Upper lobe of left lung (tissue), 6 donors: ENCODE results near the gene LRRC43. TPM values are rescaled to one million over a fixed set of nuclear protein-coding genes. Genes with fewer than 3 reads are reported as not detected.
A peak's percentile ranks its signal among the peaks of the same experiment; 100 is the strongest.

Source experiments
- ATAC-seq, 2 donors: fragments of 200-7000 bp; cut with Tn5 transposase; one replicate each; pipeline ENCODE4 v1.9.1; 2022; ENCODE audit warnings: mild to moderate bottlenecking in 2 of 2, moderate library complexity in 2 of 2; ENCODE audit not compliant: low FRiP score in 2 of 2
- DNase-seq, 2 donors: peaks; one replicate each; pipeline ENCODE4 v3.0.0-alpha.2; 2019 to 2020
- H3K27ac ChIP-seq, 4 donors: fragments of 200-600 bp; sonication (generic); one replicate each; pipeline ENCODE4 v1.5.1; 2016 to 2019
- H3K27me3 ChIP-seq, 4 donors: fragments of 200-600 bp; sonication (generic); one replicate each; pipeline ENCODE4 v1.5.1; 2017 to 2019
- H3K36me3 ChIP-seq, 4 donors: fragments of 200-600 bp; sonication (generic); one replicate each; pipeline ENCODE4 v1.5.1; 2016 to 2019
- H3K4me1 ChIP-seq, 4 donors: fragments of 200-600 bp; sonication (generic); one replicate each; pipeline ENCODE4 v1.5.1; 2018 to 2019
- H3K4me3 ChIP-seq, 4 donors: fragments of 200-600 bp; sonication (generic); one replicate each; pipeline ENCODE4 v1.5.1; 2017 to 2019; ENCODE audit warnings: mild to moderate bottlenecking in 2 of 4, moderate library complexity in 1 of 4
- H3K9me3 ChIP-seq, 4 donors: fragments of 200-600 bp; sonication (generic); one replicate each; pipeline ENCODE4 v1.5.1; 2018 to 2019
- EP300 ChIP-seq, 4 donors: sonication (generic); formaldehyde crosslinking; IDR thresholded peaks; one replicate each; pipeline ENCODE4 v1.5.1; 2017; ENCODE audit warnings: antibody characterized with exemption in 4 of 4, control low read depth in 2 of 4
- POLR2A ChIP-seq, 4 donors: fragments of 450-650 bp; IDR thresholded peaks; one replicate each; pipeline ENCODE4 v1.5.1; 2016 to 2017; ENCODE audit warnings: antibody characterized with exemption in 4 of 4, mild to moderate bottlenecking in 2 of 4
- POLR2AphosphoS5 ChIP-seq, 2 donors: sonication (generic); formaldehyde crosslinking; IDR thresholded peaks; one replicate each; pipeline ENCODE4 v1.5.1; 2017; ENCODE audit warnings: antibody characterized with exemption in 2 of 2
- WGBS, 2 donors: methylation state at CpG; one replicate each; pipeline ENCODE4 v1.1.5; 2017 to 2018; 5-methylcytosine and 5-hydroxymethylcytosine counted together
- total RNA-seq, 6 donors: library from RNA; depleted of rRNA in 4 of 6; stranded (reverse); fragments of >200 nt in 4 of 6; gene quantifications; one replicate each; pipeline versions ENCODE4 v1.1.0 to v1.2.1, GENCODE V29; 2016 to 2021
- TF ChIP-seq, protein P1 (sequence below), 6 experiments: fragments of 450-650 bp in 4 of 6; fragments of 200-600 bp in 2 of 6; sonication (generic) in 2 of 6; IDR thresholded peaks; one replicate each; pipeline ENCODE4 v1.5.1; 2016 to 2019; ENCODE audit warnings: antibody characterized with exemption in 6 of 6
- donor health status: DM: no; HTN: no; CAD: no; lungs with moderate emphysema.
- donor health status: DM: no; HTN: yes; CAD: no; lungs with severe emphysema.

Gene LRRC43
- total RNA-seq, 6 donors from 2014 or later, result 0.72 to 13.6 (median 5.5) TPM

DNA sequence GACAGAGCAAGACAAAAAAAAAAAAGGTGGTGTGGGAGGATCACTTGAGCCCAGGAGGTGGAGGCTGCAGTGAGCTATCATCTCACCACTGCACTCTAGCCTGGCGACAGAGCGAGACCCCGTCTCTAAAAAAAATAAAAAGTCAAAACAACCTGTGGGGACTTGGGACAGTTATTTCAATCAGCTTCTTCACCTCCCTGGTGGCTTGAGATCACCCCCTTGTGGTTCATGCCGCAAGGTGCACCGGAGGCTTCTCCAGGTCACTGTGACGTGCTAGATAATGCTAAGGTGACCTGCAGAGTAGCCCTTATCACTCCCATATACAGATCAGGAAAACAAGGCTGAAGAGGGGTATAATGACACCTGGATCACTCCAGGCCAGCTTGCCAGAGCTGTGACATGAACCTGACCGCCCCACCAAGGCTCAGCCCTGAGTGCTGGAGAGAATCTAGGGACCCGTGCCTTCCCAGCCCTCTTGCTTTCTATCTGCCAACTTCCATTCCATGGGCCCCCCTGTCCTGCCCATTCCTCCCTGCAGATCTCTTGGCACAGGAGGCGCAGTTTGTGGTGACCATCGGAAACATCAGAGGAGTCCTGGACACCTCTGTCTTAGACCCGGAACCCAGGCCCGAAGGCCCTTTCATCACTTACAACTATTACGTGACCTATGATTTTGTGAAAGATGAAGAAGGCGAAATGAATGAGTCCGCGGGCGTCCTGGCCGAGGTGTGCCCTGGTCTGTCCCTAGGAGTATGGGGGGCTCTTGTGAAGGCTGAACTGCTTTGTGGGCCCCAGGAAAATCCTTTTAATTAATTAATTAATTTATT, 8.1 kb downstream of the LRRC43 start:
- DNase-seq, result peak in 1 of 2 donors; percentile 52
- 64 to 72% methylated on average over 16 to 18 of the region's 18 CpGs for WGBS, 2 donors

DNA sequence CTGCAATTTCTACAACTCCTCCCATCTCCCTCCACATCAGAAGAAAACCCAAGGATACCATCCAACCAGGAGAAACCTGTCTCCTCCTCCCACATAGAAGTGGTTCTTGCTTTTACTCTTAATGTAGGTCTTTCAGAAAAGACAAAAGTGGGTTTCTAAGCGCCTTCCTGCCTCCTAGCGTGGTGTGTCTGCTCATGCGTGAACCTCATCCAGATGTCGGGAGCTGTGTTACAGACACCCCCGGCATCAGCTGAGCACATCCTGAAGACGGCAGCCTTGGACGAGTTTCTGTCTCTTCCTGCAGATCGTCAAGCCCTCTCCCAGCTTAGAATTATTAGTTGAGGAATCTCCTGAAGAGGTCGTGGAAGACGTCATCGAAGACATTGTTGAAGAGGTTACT, 9.5 kb downstream of the LRRC43 start:
- TF ChIP-seq EP300 (IDR thresholded peaks at IDR 0.05) (no peak), POLR2A (IDR thresholded peaks at IDR 0.05) (no peak), POLR2AphosphoS5 (IDR thresholded peaks at IDR 0.05) (no peak)
- TF ChIP-seq, protein P1, sequence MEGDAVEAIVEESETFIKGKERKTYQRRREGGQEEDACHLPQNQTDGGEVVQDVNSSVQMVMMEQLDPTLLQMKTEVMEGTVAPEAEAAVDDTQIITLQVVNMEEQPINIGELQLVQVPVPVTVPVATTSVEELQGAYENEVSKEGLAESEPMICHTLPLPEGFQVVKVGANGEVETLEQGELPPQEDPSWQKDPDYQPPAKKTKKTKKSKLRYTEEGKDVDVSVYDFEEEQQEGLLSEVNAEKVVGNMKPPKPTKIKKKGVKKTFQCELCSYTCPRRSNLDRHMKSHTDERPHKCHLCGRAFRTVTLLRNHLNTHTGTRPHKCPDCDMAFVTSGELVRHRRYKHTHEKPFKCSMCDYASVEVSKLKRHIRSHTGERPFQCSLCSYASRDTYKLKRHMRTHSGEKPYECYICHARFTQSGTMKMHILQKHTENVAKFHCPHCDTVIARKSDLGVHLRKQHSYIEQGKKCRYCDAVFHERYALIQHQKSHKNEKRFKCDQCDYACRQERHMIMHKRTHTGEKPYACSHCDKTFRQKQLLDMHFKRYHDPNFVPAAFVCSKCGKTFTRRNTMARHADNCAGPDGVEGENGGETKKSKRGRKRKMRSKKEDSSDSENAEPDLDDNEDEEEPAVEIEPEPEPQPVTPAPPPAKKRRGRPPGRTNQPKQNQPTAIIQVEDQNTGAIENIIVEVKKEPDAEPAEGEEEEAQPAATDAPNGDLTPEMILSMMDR (IDR thresholded peaks at IDR 0.05), result no peak
- no peak overlapping the region for H3K4me3 ChIP-seq
- H3K9me3 ChIP-seq, result no peaks in the 10 kb centered on the region
- ATAC-seq, result no peak
- H3K27ac ChIP-seq, result no peak overlapping the region
- H3K27me3 ChIP-seq, result no peaks in the 10 kb centered on the region
- no peaks in the 10 kb centered on the region for H3K36me3 ChIP-seq
- no peak for DNase-seq
- H3K4me1 ChIP-seq, result peaks cover 0 to 2% (median 0%) of the 10 kb centered on the region in 4 donors
- WGBS, 2 donors, result 82 to 88% methylated on average over 11 of the region's 11 CpGs

More for the DNA sequence above, 8.1 kb downstream of the LRRC43 start:
- ATAC-seq, result peak; percentile 59 to 61
- Histone ChIP-seq H3K27ac (no peak overlapping the region), H3K4me1 (peaks cover 0 to under 1% (median 0%) of the 10 kb centered on the region in 4 donors), H3K36me3 (no peaks in the 10 kb centered on the region), H3K9me3 (no peaks in the 10 kb centered on the region), H3K4me3 (no peak overlapping the region), H3K27me3 (no peaks in the 10 kb centered on the region)
- TF ChIP-seq EP300 (IDR thresholded peaks at IDR 0.05), result no peak
- TF ChIP-seq, protein P1 (IDR thresholded peaks at IDR 0.05), result peak in 5 of 6 experiments; percentile 54 to 68 (median 56)

DNA sequence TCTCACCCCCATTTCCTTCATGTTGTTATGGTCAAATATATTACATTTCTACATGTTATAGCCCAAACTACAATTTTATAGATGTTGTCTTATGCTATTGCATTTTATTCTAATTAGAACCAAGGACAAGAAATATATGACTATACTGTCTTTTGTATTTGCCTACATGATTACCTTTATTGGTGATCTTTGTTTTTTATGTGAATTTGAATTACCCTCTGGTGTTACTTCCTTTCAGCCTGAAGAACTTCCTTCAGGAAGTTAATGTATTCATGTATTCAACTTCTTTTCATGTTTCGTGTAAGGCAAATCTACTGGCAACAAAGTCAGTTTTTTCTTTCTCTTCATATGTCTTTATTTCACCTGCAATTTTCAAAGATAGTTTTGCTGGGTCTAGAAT, 11.9 kb downstream of the LRRC43 start:
- ATAC-seq, result no peak
- Histone ChIP-seq H3K4me3 (no peak overlapping the region), H3K4me1 (peaks cover 0 to 2% (median 0%) of the 10 kb centered on the region in 4 donors), H3K9me3 (no peaks in the 10 kb centered on the region), H3K36me3 (no peaks in the 10 kb centered on the region), H3K27me3 (no peaks in the 10 kb centered on the region), H3K27ac (no peak overlapping the region)
- WGBS, 2 donors, result 59 to 60% methylated on average over 1 of the region's 1 CpG
- TF ChIP-seq POLR2AphosphoS5 (IDR thresholded peaks at IDR 0.05) (no peak), POLR2A (IDR thresholded peaks at IDR 0.05) (no peak), EP300 (IDR thresholded peaks at IDR 0.05) (no peak)
- TF ChIP-seq, protein P1 (IDR thresholded peaks at IDR 0.05), result no peak
- no peak for DNase-seq

DNA sequence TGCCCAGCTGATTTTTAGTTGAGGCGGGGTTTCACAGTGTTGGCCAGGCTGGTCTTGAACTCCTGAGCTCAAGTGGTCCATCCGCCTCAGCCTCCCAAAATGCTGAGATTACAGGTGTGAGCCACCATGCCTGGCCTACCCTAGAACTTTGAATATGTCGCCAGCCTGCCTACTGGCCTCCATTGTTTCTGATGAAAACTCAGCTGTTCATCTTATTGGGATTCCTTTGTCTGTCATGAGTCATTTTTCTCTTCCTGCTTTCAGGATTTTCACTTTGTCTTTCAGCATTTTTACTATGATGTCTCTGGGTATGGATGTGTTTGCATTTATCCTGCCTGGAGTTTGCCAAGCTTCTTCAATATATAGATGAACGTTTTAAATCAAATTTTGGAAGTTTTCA, 12.5 kb downstream of the LRRC43 start:
- no peak for ATAC-seq
- Histone ChIP-seq H3K4me1 (peaks cover 0 to 2% (median 0%) of the 10 kb centered on the region in 4 donors), H3K27me3 (peaks cover 0 to 2% (median 0%) of the 10 kb centered on the region in 4 donors), H3K27ac (no peak overlapping the region), H3K36me3 (no peaks in the 10 kb centered on the region), H3K9me3 (no peaks in the 10 kb centered on the region), H3K4me3 (no peak overlapping the region)
- WGBS, 2 donors, result 91 to 92% methylated on average over 4 of the region's 4 CpGs
- no peak for DNase-seq
- TF ChIP-seq, protein P1 (IDR thresholded peaks at IDR 0.05), result no peak
- TF ChIP-seq POLR2A (IDR thresholded peaks at IDR 0.05), result no peak
- no peak for TF ChIP-seq EP300 (IDR thresholded peaks at IDR 0.05)
- TF ChIP-seq POLR2AphosphoS5 (IDR thresholded peaks at IDR 0.05), result no peak

DNA sequence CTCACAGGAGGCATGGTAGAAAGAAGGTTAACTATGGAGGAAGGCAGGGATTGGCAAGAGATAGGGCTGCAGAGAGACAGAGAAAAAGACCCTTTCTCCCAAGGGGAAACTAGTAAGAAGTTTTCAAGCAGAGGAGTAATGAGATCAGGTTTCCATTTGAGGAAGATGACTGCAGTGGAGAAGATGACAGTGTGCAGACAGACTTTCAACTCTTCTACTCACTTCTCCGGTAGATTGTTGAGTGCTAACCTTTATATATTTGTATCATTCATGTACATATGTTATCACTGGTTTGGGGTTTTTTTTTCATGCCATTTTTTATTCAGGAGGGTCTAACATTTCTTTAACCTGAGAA, 14.7 kb downstream of the LRRC43 start:
- H3K4me1 ChIP-seq, result peaks cover 0 to 2% (median 0%) of the 10 kb centered on the region in 4 donors
- H3K4me3 ChIP-seq, result no peak overlapping the region
- no peaks in the 10 kb centered on the region for H3K9me3 ChIP-seq
- no peak for ATAC-seq
- no peak overlapping the region for H3K27ac ChIP-seq
- H3K27me3 ChIP-seq, result peaks cover 0 to 2% (median 0%) of the 10 kb centered on the region in 4 donors
- WGBS, 2 donors, result 56 to 65% methylated on average over 1 of the region's 1 CpG
- no peak for DNase-seq
- H3K36me3 ChIP-seq, result no peaks in the 10 kb centered on the region
- TF ChIP-seq, protein P1 (IDR thresholded peaks at IDR 0.05), result no peak
- TF ChIP-seq POLR2AphosphoS5 (IDR thresholded peaks at IDR 0.05) (no peak), POLR2A (IDR thresholded peaks at IDR 0.05) (no peak), EP300 (IDR thresholded peaks at IDR 0.05) (no peak)
